DND-41 (cell line): ENCODE measurements around the gene ZBTB8OS.

Experiments used
- ATAC-seq: fragments of 200-7000 bp; cut with Tn5 transposase; 3 replicates; pipeline ENCODE4 v1.9.1; 2021; ENCODE audit warnings: low read depth; ENCODE audit not compliant: insufficient read depth
- DNase-seq: peaks from one replicate; pipeline ENCODE4 v3.0.0-alpha.2; 2020
- H2AFZ ChIP-seq: 2 replicates; pipeline ENCODE4 v1.6.0; 2012; ENCODE audit warnings: low read depth, low read length
- H3K27ac ChIP-seq: 2 replicates; pipeline ENCODE4 v1.5.1; 2012; ENCODE audit warnings: low read length, inconsistent platforms
- H3K27me3 ChIP-seq: fragments of 200-600 bp; sonication (generic); 2 replicates; pipeline ENCODE4 v1.6.0; 2012; ENCODE audit warnings: low read length, mild to moderate bottlenecking, inconsistent platforms; ENCODE audit not compliant: insufficient read depth, poor library complexity
- H3K36me3 ChIP-seq: 2 replicates; pipeline ENCODE4 v1.5.1; 2012; ENCODE audit warnings: low read length, inconsistent platforms; ENCODE audit not compliant: insufficient read depth
- H3K4me1 ChIP-seq: 2 replicates; pipeline ENCODE4 v1.5.1; 2012; ENCODE audit warnings: mild to moderate bottlenecking, low read length; ENCODE audit not compliant: insufficient read depth
- H3K4me2 ChIP-seq: 2 replicates; pipeline ENCODE4 v1.6.0; 2012; ENCODE audit warnings: mild to moderate bottlenecking, moderate library complexity, low read length, inconsistent platforms; ENCODE audit not compliant: insufficient read depth
- H3K4me3 ChIP-seq, 2 experiments: fragments of 200-600 bp in 1 of 2; shearing (Covaris generic) in 1 of 2; 2 replicates each; pipeline ENCODE4 v1.5.1; 2012 to 2016; ENCODE audit warnings: inconsistent platforms in 2 of 2, low read length in 2 of 2, mild to moderate bottlenecking in 2 of 2, low read depth in 1 of 2, moderate library complexity in 1 of 2
- H3K79me2 ChIP-seq: 2 replicates; pipeline ENCODE4 v1.6.0; 2012; ENCODE audit warnings: low read length, inconsistent platforms; ENCODE audit not compliant: insufficient read depth
- H3K9ac ChIP-seq: 2 replicates; pipeline ENCODE4 v1.6.0; 2012; ENCODE audit warnings: low read depth, mild to moderate bottlenecking, inconsistent platforms, low read length, moderate library complexity
- H3K9me3 ChIP-seq: 2 replicates; pipeline ENCODE4 v1.5.1; 2012; ENCODE audit warnings: low read length, moderate library complexity, mild to moderate bottlenecking, inconsistent platforms; ENCODE audit not compliant: insufficient read depth, severe bottlenecking
- H4K20me1 ChIP-seq: 2 replicates; pipeline ENCODE4 v1.6.0; 2012; ENCODE audit warnings: low read length; ENCODE audit not compliant: insufficient read depth
- EZH2 ChIP-seq: IDR thresholded peaks from 3 replicates; pipeline ENCODE4 v1.6.1; 2012; ENCODE audit warnings: borderline replicate concordance, low read depth, mild to moderate bottlenecking, moderate library complexity, low read length, inconsistent platforms; ENCODE audit not compliant: severe bottlenecking
- TF ChIP-seq, protein P1 (sequence below): IDR thresholded peaks from 2 replicates; pipeline ENCODE4 v1.5.1; 2012; ENCODE audit warnings: borderline replicate concordance, low read length, moderate library complexity, mild to moderate bottlenecking; ENCODE audit not compliant: poor library complexity, severe bottlenecking; ENCODE audit errors: extremely low read depth

Gene ZBTB8OS

GRCh38 chr1:32693455-32694174 lies 43.3 kb upstream of the ZBTB8OS start:
- H3K4me2 ChIP-seq: no peak overlapping the region
- H3K79me2 ChIP-seq: no peaks in the 10 kb centered on the region
- no peaks in the 10 kb centered on the region for H4K20me1 ChIP-seq
- no peaks in the 10 kb centered on the region for H3K36me3 ChIP-seq
- no peak for ATAC-seq
- no peak overlapping the region for H2AFZ ChIP-seq
- TF ChIP-seq, protein P1, sequence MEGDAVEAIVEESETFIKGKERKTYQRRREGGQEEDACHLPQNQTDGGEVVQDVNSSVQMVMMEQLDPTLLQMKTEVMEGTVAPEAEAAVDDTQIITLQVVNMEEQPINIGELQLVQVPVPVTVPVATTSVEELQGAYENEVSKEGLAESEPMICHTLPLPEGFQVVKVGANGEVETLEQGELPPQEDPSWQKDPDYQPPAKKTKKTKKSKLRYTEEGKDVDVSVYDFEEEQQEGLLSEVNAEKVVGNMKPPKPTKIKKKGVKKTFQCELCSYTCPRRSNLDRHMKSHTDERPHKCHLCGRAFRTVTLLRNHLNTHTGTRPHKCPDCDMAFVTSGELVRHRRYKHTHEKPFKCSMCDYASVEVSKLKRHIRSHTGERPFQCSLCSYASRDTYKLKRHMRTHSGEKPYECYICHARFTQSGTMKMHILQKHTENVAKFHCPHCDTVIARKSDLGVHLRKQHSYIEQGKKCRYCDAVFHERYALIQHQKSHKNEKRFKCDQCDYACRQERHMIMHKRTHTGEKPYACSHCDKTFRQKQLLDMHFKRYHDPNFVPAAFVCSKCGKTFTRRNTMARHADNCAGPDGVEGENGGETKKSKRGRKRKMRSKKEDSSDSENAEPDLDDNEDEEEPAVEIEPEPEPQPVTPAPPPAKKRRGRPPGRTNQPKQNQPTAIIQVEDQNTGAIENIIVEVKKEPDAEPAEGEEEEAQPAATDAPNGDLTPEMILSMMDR: no peak
- TF ChIP-seq EZH2: no peak
- no peak overlapping the region for H3K27ac ChIP-seq
- no peak for DNase-seq
- no peaks in the 10 kb centered on the region for H3K9me3 ChIP-seq
- no peak overlapping the region for H3K9ac ChIP-seq
- H3K4me1 ChIP-seq: no peaks in the 10 kb centered on the region
- no peaks in the 10 kb centered on the region for H3K27me3 ChIP-seq
- H3K4me3 ChIP-seq: no peak overlapping the region

DNA sequence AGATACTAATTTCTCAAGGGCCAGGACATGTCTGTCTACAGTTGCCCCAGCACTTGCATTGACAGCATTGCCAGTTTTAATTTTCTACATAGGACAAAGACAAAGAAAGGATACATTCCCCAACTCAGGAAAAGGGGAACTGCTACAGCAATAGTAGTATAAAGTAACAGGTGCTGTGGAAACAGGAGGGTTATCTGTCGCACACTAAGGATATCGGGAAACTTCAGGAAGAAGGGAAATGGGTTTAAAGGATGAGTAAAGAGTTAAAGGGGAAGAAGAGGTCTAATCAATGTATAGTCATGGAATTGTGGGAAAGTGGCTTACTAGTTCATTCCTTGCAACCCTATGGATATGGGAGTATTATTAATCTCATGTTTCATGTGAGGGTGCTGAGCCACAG lies 36.0 kb upstream of the ZBTB8OS start:
- H3K27ac ChIP-seq: no peak overlapping the region
- H3K9me3 ChIP-seq: no peaks in the 10 kb centered on the region

DNA sequence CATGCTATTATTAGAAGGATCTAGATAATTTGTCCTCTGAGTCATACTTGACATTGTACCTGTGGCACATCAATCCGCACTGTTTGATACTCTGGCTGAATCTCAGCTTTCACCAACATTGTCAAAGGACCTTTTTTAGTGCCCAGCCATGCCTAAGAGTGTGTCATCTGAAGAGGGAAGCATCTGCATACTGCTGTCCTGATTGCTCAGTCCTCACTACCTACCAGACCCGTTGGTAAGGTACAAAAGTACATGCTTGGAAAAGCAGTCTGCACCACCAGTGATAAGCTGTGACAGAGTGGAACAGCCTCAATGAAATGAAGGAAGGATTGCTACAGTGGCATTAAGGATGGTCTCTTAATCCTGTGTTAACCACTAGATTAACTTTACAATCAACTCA lies 35.1 kb upstream of the ZBTB8OS start:
- ATAC-seq (no peak), DNase-seq (no peak)
- no peak overlapping the region for H3K27ac ChIP-seq
- no peaks in the 10 kb centered on the region for H3K9me3 ChIP-seq
- H3K4me3 ChIP-seq: no peak overlapping the region
- no peak overlapping the region for H2AFZ ChIP-seq
- peaks cover 62% of the 10 kb centered on the region for H3K36me3 ChIP-seq
- H3K4me2 ChIP-seq: no peak overlapping the region
- H3K4me1 ChIP-seq: no peaks in the 10 kb centered on the region
- H4K20me1 ChIP-seq: 0 out of 2 replicates have a peak, but pooled peaks cover 2% of the 10 kb centered on the region
- no peak for TF ChIP-seq EZH2
- TF ChIP-seq, protein P1: no peak
- H3K27me3 ChIP-seq: no peaks in the 10 kb centered on the region
- H3K9ac ChIP-seq: no peak overlapping the region
- H3K79me2 ChIP-seq: no peaks in the 10 kb centered on the region

More for the DNA sequence above, 36.0 kb upstream of the ZBTB8OS start:
- Histone ChIP-seq H4K20me1 (0 out of 2 replicates have a peak, but pooled peaks cover 2% of the 10 kb centered on the region), H3K4me1 (no peaks in the 10 kb centered on the region), H2AFZ (no peak overlapping the region), H3K27me3 (no peaks in the 10 kb centered on the region), H3K79me2 (no peaks in the 10 kb centered on the region), H3K36me3 (peaks cover 53% of the 10 kb centered on the region), H3K4me2 (no peak overlapping the region), H3K4me3 (no peak overlapping the region), H3K9ac (no peak overlapping the region)
- no peak for DNase-seq
- TF ChIP-seq, protein P1: no peak
- no peak for TF ChIP-seq EZH2
- no peak for ATAC-seq
